Keratinocyte (primary cell): ENCODE results near the gene FTCD.

Experiments used
- CTCF ChIP-seq, 3 experiments: IDR thresholded peaks in 1 of 3; conservative IDR thresholded peaks in 1 of 3; optimal IDR thresholded peaks in 1 of 3; 2 replicates in 2 of 3; 3 replicates in 1 of 3; pipeline versions ENCODE3 to v1.5.1; 2011; ENCODE audit warnings: low read length in 3 of 3, mild to moderate bottlenecking in 3 of 3, moderate library complexity in 2 of 3, control low read depth in 1 of 3, inconsistent platforms in 1 of 3; ENCODE audit not compliant: insufficient read depth in 2 of 3; ENCODE audit errors: extremely low read depth in 1 of 3
- EZH2 ChIP-seq: IDR thresholded peaks from one replicate; pipeline ENCODE4 v1.6.1; 2012; ENCODE audit warnings: inconsistent platforms, mild to moderate bottlenecking, low read length, moderate library complexity

GRCh38 chr21:46128106-46128932 is 27.1 kb downstream of the FTCD start:
- TF ChIP-seq CTCF (optimal IDR thresholded peaks at IDR 0.05 in 1 of 3, IDR thresholded peaks at IDR 0.05 in 1 of 3, conservative IDR thresholded peaks at IDR 0.05 in 1 of 3; ENCODE audit: extremely low read depth in 1 of 3, insufficient read depth in 2 of 3, low read length in 3 of 3) = no peak
- no peak for TF ChIP-seq EZH2
